Heart left ventricle (tissue), 13 donors: Measurements from ENCODE around the gene GGT6.
"Not testable (repeated sequence)": the region's sequence is repeated elsewhere in the genome, so short reads cannot be mapped to it uniquely, and the experiment has no call there.

Source experiments
- CTCF ChIP-seq, 12 donors: fragments of 200-600 bp; sonication (generic) in 4 of 12; IDR thresholded peaks; one replicate each; pipeline versions ENCODE4 v1.5.0 to v1.8.0; 2018 to 2022; ENCODE audit warnings: antibody characterized with exemption in 12 of 12, mild to moderate bottlenecking in 5 of 12
- POLR2A ChIP-seq, 2 donors: fragments of 450-650 bp; IDR thresholded peaks; one replicate each; pipeline ENCODE4 v1.6.1; 2017; ENCODE audit warnings: antibody characterized with exemption in 2 of 2, mild to moderate bottlenecking in 2 of 2, moderate library complexity in 2 of 2
- donor health status: ischemic (EF 13 %, LVEDD 7.1; RV severe dilation, severe dysfunction).
- donor health status: DM: no; HTN: yes; CAD: no.
- donor health status: DM: no; HTN: no; CAD: no.
- donor health status: ischemic (EF 25% LVEDD 6.9; RV normal size, moderate dysfunction).
- donor health status: ischemic (EF 25% LVEDD 5.7; RV mildly dilated, moderate dysfunction).
- donor health status: ischemic (EF 35%, LVEDD 5.7; RV mildly dilated, moderate dysfunction).
- donor health status: nonischemic (EF 11% LVEDD 7.7; RV severe dilation, severe dysfunction).
- donor health status: DM: yes; HTN: yes; CAD: no.
- donor health status: PGD.
- donor health status: ischemic (EF 29% LVEDD 5.4; RV normal size, mild dysfunction).
- donor health status: nonischemic (EF 23%, LVEDD 6.1; RV moderate dilation, normal function).

- TF ChIP-seq CTCF, POLR2A (IDR thresholded peaks at IDR 0.05): not testable (repeated sequence)
Measured at GRCh38 chr17:4578349-4578748, 18.0 kb upstream of the GGT6 start.
